OCI-M1 (cell line): ENCODE data around the gene FKBP11.
"Not testable (repeated sequence)": the region's sequence is repeated elsewhere in the genome, so short reads cannot be mapped to it uniquely, and the experiment has no call there.

Experiments
- DNase-seq: peaks from one replicate; lab custom pipeline; 2025; lab: John Stamatoyannopoulos, UW

Gene FKBP11

GRCh38 chr12:48954841-48955501 lies 29.7 kb upstream of the FKBP11 start:
- peak; percentile 87 for DNase-seq

- DNase-seq = no peak
Observed at GRCh38 chr12:48954061-48954460, 28.8 kb upstream of the FKBP11 start.

GRCh38 chr12:48952691-48953090 lies 27.4 kb upstream of the FKBP11 start:
- DNase-seq = no peak

GRCh38 chr12:48947727-48948126 lies 22.4 kb upstream of the FKBP11 start:
- no peak for DNase-seq

GRCh38 chr12:48946943-48947342 lies 21.7 kb upstream of the FKBP11 start:
- no peak for DNase-seq

GRCh38 chr12:48946205-48946604 lies 20.9 kb upstream of the FKBP11 start:
- no peak for DNase-seq

GRCh38 chr12:48943221-48943620 lies 17.9 kb upstream of the FKBP11 start:
- no peak for DNase-seq

GRCh38 chr12:48940181-48940580 lies 14.9 kb upstream of the FKBP11 start:
- DNase-seq = peak; percentile 38

GRCh38 chr12:48938805-48939204 lies 13.5 kb upstream of the FKBP11 start:
- no peak for DNase-seq

- no peak for DNase-seq
Observed at GRCh38 chr12:48937170-48937569, 11.9 kb upstream of the FKBP11 start.

- peak; percentile 78 for DNase-seq
Observed at GRCh38 chr12:48936379-48936979, 11.2 kb upstream of the FKBP11 start.

- DNase-seq = peak; percentile 23
Observed at GRCh38 chr12:48934312-48934706, 9.0 kb upstream of the FKBP11 start.

GRCh38 chr12:48933664-48934311 lies 8.5 kb upstream of the FKBP11 start:
- no peak for DNase-seq

GRCh38 chr12:48932878-48933277 lies 7.6 kb upstream of the FKBP11 start:
- DNase-seq = no peak

- DNase-seq = no peak
Observed at GRCh38 chr12:48930475-48930874, 5.2 kb upstream of the FKBP11 start.

GRCh38 chr12:48929551-48929950 lies 4.3 kb upstream of the FKBP11 start:
- DNase-seq = no peak

GRCh38 chr12:48927261-48927660 lies 2.0 kb upstream of the FKBP11 start:
- DNase-seq = no peak

GRCh38 chr12:48924617-48925303 lies 532 bp downstream of the FKBP11 start:
- DNase-seq = no peak

- DNase-seq = no peak
Observed at GRCh38 chr12:48923117-48923516, 2.2 kb downstream of the FKBP11 start.

- peak; percentile 24 for DNase-seq
Observed at GRCh38 chr12:48917857-48918537, 7.3 kb downstream of the FKBP11 start.

- DNase-seq = no peak
Observed at GRCh38 chr12:48910196-48910595, 15.1 kb downstream of the FKBP11 start.

GRCh38 chr12:48909698-48910097 lies 15.6 kb downstream of the FKBP11 start:
- not testable (repeated sequence) for DNase-seq
